ENCODE measurements around the gene ANKS1A. TPM values are rescaled to one million over a fixed set of nuclear protein-coding genes. Genes with fewer than 3 reads are reported as not detected.

ANKS1A gene
- total RNA-seq, 4 donors from 2014 or later, result 25.7 to 49.7 (median 28.1) TPM

- no peak for ATAC-seq (ENCODE audit: low FRiP score)
- DNase-seq (ENCODE audit: low spot score), result no peak
- TF ChIP-seq CTCF (IDR thresholded peaks at IDR 0.05), result no peak
Measured at GRCh38 chr6:35049900-35050756, 161.1 kb downstream of the ANKS1A start.

- no peak for ATAC-seq (ENCODE audit: low FRiP score)
- no peak for DNase-seq (ENCODE audit: low spot score)
- TF ChIP-seq CTCF (IDR thresholded peaks at IDR 0.05), result no peak
Measured at GRCh38 chr6:35050757-35051330, 161.8 kb downstream of the ANKS1A start.

- ATAC-seq (ENCODE audit: low FRiP score) (no peak), DNase-seq (ENCODE audit: low spot score) (no peak)
- no peak for TF ChIP-seq CTCF (IDR thresholded peaks at IDR 0.05)
Measured at GRCh38 chr6:35051396-35051795, 162.3 kb downstream of the ANKS1A start.

GRCh38 chr6:35051997-35052583 lies 163.0 kb downstream of the ANKS1A start:
- TF ChIP-seq CTCF (IDR thresholded peaks at IDR 0.05), result no peak
- DNase-seq (ENCODE audit: low spot score) (no peak), ATAC-seq (ENCODE audit: low FRiP score) (no peak)

GRCh38 chr6:35052694-35053565 lies 163.9 kb downstream of the ANKS1A start:
- no peak for TF ChIP-seq CTCF (IDR thresholded peaks at IDR 0.05)
- DNase-seq (ENCODE audit: low spot score), result no peak
- no peak for ATAC-seq (ENCODE audit: low FRiP score)

GRCh38 chr6:35053701-35054100 lies 164.6 kb downstream of the ANKS1A start:
- ATAC-seq (ENCODE audit: low FRiP score) (no peak), DNase-seq (ENCODE audit: low spot score) (no peak)
- no peak for TF ChIP-seq CTCF (IDR thresholded peaks at IDR 0.05)
